Lower leg skin (tissue), 3 donors: Measurements from ENCODE around the gene LCLAT1.

ENCODE experiments used
- CTCF ChIP-seq, 3 donors: fragments of 450-650 bp; IDR thresholded peaks; one replicate each; pipeline ENCODE4 v1.5.1; 2016; ENCODE audit warnings: antibody characterized with exemption in 3 of 3, mild to moderate bottlenecking in 3 of 3, moderate library complexity in 2 of 3
- POLR2A ChIP-seq, 2 donors: fragments of 450-650 bp; IDR thresholded peaks; one replicate each; pipeline ENCODE4 v1.6.1; 2016 to 2017; ENCODE audit warnings: antibody characterized with exemption in 2 of 2, mild to moderate bottlenecking in 1 of 2, moderate library complexity in 1 of 2

GRCh38 chr2:30448866-30449265 lies 1.8 kb downstream of the LCLAT1 start:
- TF ChIP-seq CTCF (IDR thresholded peaks at IDR 0.05) = no peak
- TF ChIP-seq POLR2A (IDR thresholded peaks at IDR 0.05) = no peak
